Ecto neural progenitor cell (in vitro differentiated cells): Measurements from ENCODE around the gene BICD2.

Experiments
- DNase-seq: peaks from one replicate; pipeline ENCODE4 v3.0.0-alpha.2; 2018; ENCODE audit warnings: low spot score

Gene BICD2

GRCh38 chr9:92747459-92748232, 17.0 kb downstream of the BICD2 start:
- DNase-seq, result no peak

- DNase-seq, result no peak
Observed at GRCh38 chr9:92746567-92747458, 17.8 kb downstream of the BICD2 start.

GRCh38 chr9:92745881-92746280, 18.8 kb downstream of the BICD2 start:
- no peak for DNase-seq

GRCh38 chr9:92745331-92745730, 19.3 kb downstream of the BICD2 start:
- no peak for DNase-seq

- no peak for DNase-seq
Observed at GRCh38 chr9:92740969-92741368, 23.7 kb downstream of the BICD2 start.

- no peak for DNase-seq
Observed at GRCh38 chr9:92740446-92740961, 24.1 kb downstream of the BICD2 start.

- no peak for DNase-seq
Observed at GRCh38 chr9:92740009-92740408, 24.6 kb downstream of the BICD2 start.

- DNase-seq, result no peak
Observed at GRCh38 chr9:92739346-92739970, 25.2 kb downstream of the BICD2 start.

- DNase-seq, result no peak
Observed at GRCh38 chr9:92738661-92739081, 26.0 kb downstream of the BICD2 start.

- no peak for DNase-seq
Observed at GRCh38 chr9:92737611-92738299, 26.9 kb downstream of the BICD2 start.

- DNase-seq, result no peak
Observed at GRCh38 chr9:92737216-92737606, 27.4 kb downstream of the BICD2 start.

GRCh38 chr9:92736563-92737215, 27.9 kb downstream of the BICD2 start:
- no peak for DNase-seq

- no peak for DNase-seq
Observed at GRCh38 chr9:92735636-92736562, 28.7 kb downstream of the BICD2 start.

- no peak for DNase-seq
Observed at GRCh38 chr9:92734931-92735635, 29.6 kb downstream of the BICD2 start.

GRCh38 chr9:92730897-92731296, 33.7 kb downstream of the BICD2 start:
- DNase-seq, result peak; percentile 37

GRCh38 chr9:92729735-92730155, 34.9 kb downstream of the BICD2 start:
- DNase-seq, result no peak

- DNase-seq, result peak; percentile 45
Observed at GRCh38 chr9:92728831-92729734, 35.5 kb downstream of the BICD2 start.
